A673 (cell line): Measurements from ENCODE around the gene GRHPR. TPM values are rescaled to one million over a fixed set of nuclear protein-coding genes. Genes with fewer than 3 reads are reported as not detected.

ENCODE experiments used
- BruUV-seq: library from RNA; stranded (reverse); fragments of 400-500 nt; replicated peaks from 2 replicates; lab custom pipeline; 2021; lab: Mats Ljungman, UMichigan
- CTCF ChIA-PET: fragments of 300-600 bp; sonication (Branson Sonifier 250); formaldehyde crosslinking; loops from one replicate; lab custom pipeline; 2022; ENCODE audit warnings: antibody characterized with exemption; lab: Charles Lee
- POLR2A ChIA-PET: fragments of 300-600 bp; sonication (Branson Sonifier 250); formaldehyde crosslinking; loops from one replicate; lab custom pipeline; 2022; ENCODE audit warnings: antibody characterized with exemption; ENCODE audit not compliant: low non-redundant PET; lab: Charles Lee
- DNase-seq: peaks from one replicate; pipeline ENCODE4 v3.0.0-alpha.2; 2015; ENCODE audit warnings: low spot score
- H3K27ac ChIP-seq: fragments of 200-600 bp; sonication (generic); 2 replicates; pipeline ENCODE4 v1.5.1; 2016; ENCODE audit warnings: mixed run types, low read depth, mild to moderate bottlenecking, mixed read lengths, antibody characterized with exemption, low read length; ENCODE audit not compliant: poor library complexity, severe bottlenecking
- H3K27me3 ChIP-seq: fragments of 200-600 bp; sonication (generic); replicated peaks from 2 replicates; pipeline ENCODE4 v1.6.1; 2017; ENCODE audit warnings: mixed run types, low read depth, mild to moderate bottlenecking, mixed read lengths, antibody characterized with exemption, low read length; ENCODE audit not compliant: insufficient read depth, poor library complexity
- H3K36me3 ChIP-seq: fragments of 200-600 bp; sonication (generic); 2 replicates; pipeline ENCODE4 v1.6.1; 2016; ENCODE audit warnings: mixed run types, mild to moderate bottlenecking, mixed read lengths, antibody characterized with exemption, low read length; ENCODE audit not compliant: insufficient read depth, poor library complexity, severe bottlenecking
- H3K4me1 ChIP-seq: fragments of 200-600 bp; sonication (generic); 2 replicates; pipeline ENCODE4 v1.6.1; 2017; ENCODE audit warnings: mixed run types, mild to moderate bottlenecking, mixed read lengths, antibody characterized with exemption, low read length; ENCODE audit not compliant: insufficient read depth, poor library complexity, severe bottlenecking
- H3K4me3 ChIP-seq: fragments of 200-600 bp; sonication (generic); 2 replicates; pipeline ENCODE4 v1.5.1; 2016; ENCODE audit warnings: low read depth, mixed run types, mild to moderate bottlenecking, mixed read lengths, low read length; ENCODE audit not compliant: poor library complexity, severe bottlenecking
- H3K9me3 ChIP-seq: fragments of 200-600 bp; sonication (generic); 2 replicates; pipeline ENCODE4 v1.6.1; 2016; ENCODE audit warnings: mixed run types, low read depth, mild to moderate bottlenecking, mixed read lengths, antibody characterized with exemption, low read length; ENCODE audit not compliant: poor library complexity, severe bottlenecking
- CTCF ChIP-seq: fragments of 300-800, 200-600 bp; sonication (generic); conservative IDR thresholded peaks from 2 replicates; pipeline ENCODE4 v1.5.1; 2017; ENCODE audit warnings: low read depth, mild to moderate bottlenecking, antibody characterized with exemption, low read length, moderate library complexity, mixed read lengths
- EZH2 ChIP-seq: fragments of 200-600 bp; sonication (generic); IDR thresholded peaks from 2 replicates; pipeline ENCODE4 v1.6.1; 2017; ENCODE audit warnings: borderline replicate concordance, low read depth, mild to moderate bottlenecking, mixed read lengths, antibody characterized with exemption, low read length; ENCODE audit not compliant: poor library complexity, severe bottlenecking
- intact Hi-C: fragments of 100-400 bp; cut with micrococcal nuclease; formaldehyde crosslinking; loops from one replicate; pipeline ENCODE4 v1.10.0; 2022; ENCODE audit not compliant: unreplicated experiment
- total RNA-seq: library from RNA; stranded (reverse); gene quantifications from 2 replicates; pipeline ENCODE4 v1.2.3, GENCODE V29; 2021

Gene GRHPR
- total RNA-seq, 1 experiment from 2014 or later: 102 TPM

DNA sequence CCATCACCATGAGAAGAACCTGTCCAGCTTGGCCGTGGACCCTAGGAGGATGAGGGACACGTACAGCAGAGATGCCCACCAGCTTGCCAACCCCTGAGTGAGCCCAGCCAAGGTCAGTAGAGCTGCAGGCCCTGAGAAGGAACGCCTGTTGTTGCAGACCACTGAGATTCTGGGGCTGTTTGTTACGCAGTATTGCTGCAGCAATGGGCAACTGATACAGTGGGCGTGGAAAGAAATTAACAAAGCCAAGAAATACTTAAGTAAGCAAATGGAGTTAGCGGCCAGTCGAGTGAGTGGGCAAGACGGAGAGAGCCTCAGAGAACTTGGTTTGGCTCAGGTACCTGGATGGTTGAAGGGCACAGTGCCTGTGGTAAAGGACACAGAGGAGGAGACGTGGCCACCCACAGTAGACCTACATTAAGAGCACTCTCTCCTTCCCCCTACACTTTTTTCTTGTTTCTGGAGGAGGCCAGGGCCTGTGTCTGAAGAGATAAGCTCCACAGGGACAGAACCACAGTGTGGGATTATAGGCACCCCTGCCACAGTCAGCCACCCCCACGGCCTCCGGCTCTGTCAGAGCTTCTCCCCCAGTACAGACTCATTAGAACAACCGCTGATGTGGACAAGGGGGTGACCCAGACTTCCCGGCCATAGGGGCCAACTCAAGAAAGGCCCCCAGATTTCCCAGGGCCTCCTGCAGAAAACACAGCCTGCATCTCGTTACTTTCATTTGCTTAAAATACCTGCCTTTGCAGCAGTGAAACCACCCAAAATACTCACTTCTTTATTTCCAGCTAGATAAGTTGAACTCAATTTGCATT is 40.1 kb upstream of the GRHPR start:
- intact Hi-C loops: loop anchor here (2.0 to 10.0 kb wide), 4 partner anchors 52 to 508 kb away; no protein-coding TSS in a partner anchor
- Histone ChIP-seq H3K9me3 (no peaks in the 10 kb centered on the region), H3K36me3 (no peaks in the 10 kb centered on the region), H3K4me3 (no peak overlapping the region), H3K27ac (peak overlapping the region; percentile 84), H3K27me3 (no peaks in the 10 kb centered on the region), H3K4me1 (peaks cover 33% of the 10 kb centered on the region)
- ChIA-PET POLR2A (interaction anchor here (0.7 kb wide), 1 partner anchor 58 kb away, joined by 3 read pairs; no protein-coding TSS in a partner anchor), CTCF (interaction anchor here (0.5 kb wide), 1 partner anchor 87 kb away, joined by 3 read pairs; no protein-coding TSS in a partner anchor)
- DNase-seq: no peak
- no TSS peak for BruUV-seq
- TF ChIP-seq EZH2: no peak
- TF ChIP-seq CTCF: no peak

DNA sequence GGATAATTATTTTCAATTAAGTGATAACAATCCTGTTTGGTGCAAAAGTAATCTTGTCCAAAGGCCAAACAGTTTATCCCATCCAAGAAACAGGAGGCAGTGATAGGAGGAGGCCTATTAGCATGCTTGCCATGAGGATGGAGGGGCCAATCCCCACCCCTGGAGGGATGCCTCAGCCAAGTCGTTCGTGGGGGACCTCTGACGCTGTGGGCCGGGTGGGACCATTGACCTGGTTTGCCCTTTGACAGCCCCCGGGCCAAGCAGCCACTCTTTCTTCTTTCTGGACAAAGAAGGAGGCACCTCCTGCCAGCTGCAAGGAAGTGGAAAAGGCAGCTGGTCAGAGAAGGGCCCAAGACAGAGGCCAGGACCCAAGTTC is 39.5 kb upstream of the GRHPR start:
- H3K4me3 ChIP-seq: no peak overlapping the region
- H3K9me3 ChIP-seq: no peaks in the 10 kb centered on the region
- H3K27ac ChIP-seq: peak overlapping the region; percentile 84
- ChIA-PET POLR2A (no interaction called here), CTCF (no interaction called here)
- DNase-seq: no peak
- no peaks in the 10 kb centered on the region for H3K27me3 ChIP-seq
- BruUV-seq: no TSS peak
- no peaks in the 10 kb centered on the region for H3K36me3 ChIP-seq
- intact Hi-C loops: loop anchor here (2.0 to 10.0 kb wide), 4 partner anchors 52 to 508 kb away; no protein-coding TSS in a partner anchor
- TF ChIP-seq EZH2 (no peak), CTCF (no peak)
- H3K4me1 ChIP-seq: peaks cover 33% of the 10 kb centered on the region

DNA sequence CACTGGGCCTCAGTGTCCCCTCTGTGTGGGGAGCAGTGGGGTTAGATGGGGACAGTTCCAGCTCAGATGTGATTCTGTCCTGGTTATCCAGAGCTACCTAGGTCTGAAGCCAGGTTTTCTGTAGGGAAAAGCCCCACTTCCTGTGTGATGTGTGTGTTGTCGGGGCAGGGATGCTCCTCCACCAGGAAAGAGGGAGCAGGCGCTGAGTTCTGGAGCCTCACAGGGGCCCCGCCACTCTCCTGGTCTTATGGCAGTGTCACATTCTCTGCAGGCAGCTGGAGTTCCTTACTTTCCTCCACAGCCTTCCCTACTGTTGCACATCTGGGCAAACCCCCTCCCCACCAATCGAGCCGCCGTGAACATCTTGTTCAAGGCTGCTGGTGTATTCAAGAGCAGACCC is 39.1 kb upstream of the GRHPR start:
- DNase-seq: peak; percentile 67
- ChIA-PET POLR2A (no interaction called here), CTCF (interaction anchor here (1.3 kb wide), 1 partner anchor 24 kb away, joined by 3 read pairs; no protein-coding TSS in a partner anchor)
- Histone ChIP-seq H3K4me1 (peaks cover 33% of the 10 kb centered on the region), H3K27ac (peak overlapping the region; percentile 84), H3K9me3 (no peaks in the 10 kb centered on the region), H3K4me3 (no peak overlapping the region), H3K27me3 (no peaks in the 10 kb centered on the region), H3K36me3 (no peaks in the 10 kb centered on the region)
- TSS peak; percentile 77 for BruUV-seq
- intact Hi-C loops: loop anchor here (2.0 to 10.0 kb wide), 4 partner anchors 53 to 509 kb away; no protein-coding TSS in a partner anchor
- TF ChIP-seq EZH2 (no peak), CTCF (no peak)
